RWPE1 (cell line): ENCODE results near the gene QRFP.

Experiments
- CTCF ChIA-PET: fragments of 350-600 bp; sonication (Branson Sonifier 250); formaldehyde crosslinking; extraction: SDS; loops from one replicate; lab custom pipeline; 2021; lab: Yijun Ruan, JAX
- POLR2A ChIA-PET: fragments of 400-600 bp; formaldehyde crosslinking; extraction: SDS; loops from one replicate; lab custom pipeline; 2020; ENCODE audit warnings: antibody characterized with exemption; ENCODE audit not compliant: low non-redundant PET; lab: Yijun Ruan, JAX
- DNase-seq: peaks from one replicate; pipeline ENCODE4 v3.0.0; 2012; ENCODE audit warnings: low spot score
- H3K27ac ChIP-seq: fragments of 450-650 bp; 2 replicates; pipeline ENCODE4 v1.5.1; 2017
- CTCF ChIP-seq: fragments of 450-650 bp; conservative IDR thresholded peaks from 2 replicates; pipeline ENCODE4 v1.5.1; 2017; ENCODE audit warnings: low read depth, mild to moderate bottlenecking

The QRFP gene

DNA sequence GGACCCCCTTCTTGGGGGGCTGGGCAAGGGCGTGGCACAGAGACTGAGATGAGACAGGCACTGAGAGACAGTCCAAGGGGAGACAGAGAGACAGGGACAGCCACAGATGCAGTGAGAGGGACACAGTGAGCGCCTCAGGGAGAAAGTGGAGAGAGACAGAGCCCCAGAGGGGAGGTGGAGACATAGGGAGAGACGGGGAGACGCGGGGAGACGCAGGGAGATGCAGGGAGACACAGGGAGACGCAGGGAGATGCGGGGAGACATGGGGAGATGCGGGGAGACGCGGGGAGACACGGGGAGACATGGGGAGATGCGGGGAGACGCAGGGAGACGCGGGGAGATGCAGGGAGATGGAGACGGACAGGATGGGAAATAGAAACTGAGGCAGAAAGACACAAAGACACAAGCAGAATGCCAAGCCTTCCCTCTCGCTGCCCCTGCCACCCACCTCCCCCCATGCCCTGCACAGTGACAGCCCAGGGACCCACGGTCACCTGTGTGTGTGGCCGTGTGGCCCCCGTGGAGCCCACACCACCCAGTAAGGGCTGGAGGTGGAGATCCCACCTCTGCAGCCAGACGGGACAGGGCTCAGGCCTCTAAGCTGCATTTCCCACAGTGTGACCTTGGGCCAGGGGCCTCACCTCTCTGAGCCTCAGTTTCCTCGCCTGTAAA, 33.7 kb upstream of the QRFP start:
- ChIA-PET POLR2A (no interaction called here), CTCF (interaction anchor here (0.5 to 1.5 kb wide), 5 partner anchors 34 to 251 kb away, joined by 3 to 5 read pairs (median 4); no protein-coding TSS in a partner anchor)
- DNase-seq = no peak
- H3K27ac ChIP-seq = no peak overlapping the region
- no peak for TF ChIP-seq CTCF

- no peak for DNase-seq
- ChIA-PET POLR2A (no interaction called here), CTCF (interaction anchor here (0.5 to 1.5 kb wide), 5 partner anchors 33 to 252 kb away, joined by 3 to 5 read pairs (median 4); no protein-coding TSS in a partner anchor)
- H3K27ac ChIP-seq = peak overlapping the region; percentile 90
- no peak for TF ChIP-seq CTCF
Observed at GRCh38 chr9:130929571-130930038, 33.0 kb upstream of the QRFP start.

DNA sequence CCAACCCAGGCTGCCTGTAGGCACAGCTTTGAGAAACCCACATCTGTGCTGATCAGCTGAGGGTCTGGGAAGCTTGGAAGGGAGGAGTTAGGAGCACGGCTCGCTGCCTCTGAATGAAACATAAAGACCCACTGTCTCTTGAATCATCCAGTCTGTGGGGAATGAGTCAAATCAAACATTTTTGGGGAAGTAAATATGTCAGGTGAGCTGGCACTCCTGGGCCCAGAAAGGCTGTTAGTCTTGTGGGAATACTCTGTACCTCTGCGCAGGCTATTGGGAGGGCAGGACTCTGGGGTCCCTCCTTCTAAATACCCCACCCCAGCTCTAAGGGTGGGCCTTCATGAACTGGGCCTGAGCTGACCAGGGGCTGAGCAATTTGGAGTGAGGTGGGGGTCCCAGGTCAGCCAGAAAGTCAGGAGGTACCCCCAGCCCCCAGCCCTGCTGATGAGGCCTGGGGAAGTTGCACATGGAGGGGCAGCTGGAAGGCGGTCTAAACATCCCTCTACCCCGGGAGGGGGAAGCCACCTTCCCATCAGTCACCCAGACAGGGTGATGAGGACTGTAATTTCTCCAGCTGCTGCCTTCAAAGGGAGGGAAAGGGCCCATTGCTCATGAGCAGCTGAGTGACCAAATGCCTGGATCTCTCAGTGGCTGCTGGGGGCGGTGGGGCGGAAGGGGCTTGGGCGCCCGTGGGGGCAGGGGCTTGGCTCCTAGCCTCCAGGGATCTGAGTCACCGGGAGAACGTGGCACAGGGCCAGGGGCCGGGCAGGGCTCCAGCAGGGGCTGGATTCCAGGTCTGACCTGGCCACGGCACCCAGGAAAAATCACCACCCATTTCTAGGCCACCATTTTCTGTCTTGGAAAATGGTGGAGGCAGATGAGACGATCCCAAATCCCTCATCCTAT, 31.6 kb upstream of the QRFP start:
- peak; percentile 96 for DNase-seq
- no peak for TF ChIP-seq CTCF
- H3K27ac ChIP-seq = peak overlapping the region; percentile 90
- ChIA-PET CTCF (interaction anchor here (0.7 to 1.7 kb wide), 7 partner anchors 11 to 118 kb away, joined by 3 to 4 read pairs (median 3); no protein-coding TSS in a partner anchor), POLR2A (interaction anchor here (0.8 kb wide), 1 partner anchor 15 kb away, joined by 3 read pairs; no protein-coding TSS in a partner anchor)

- DNase-seq = no peak
- peak overlapping the region; percentile 90 for H3K27ac ChIP-seq
- POLR2A ChIA-PET = interaction anchor here (0.8 kb wide), 1 partner anchor 14 kb away, joined by 3 read pairs; no protein-coding TSS in a partner anchor
- no peak for TF ChIP-seq CTCF
- CTCF ChIA-PET = interaction anchor here (0.7 to 1.7 kb wide), 4 partner anchors 8 to 57 kb away, joined by 3 read pairs; no protein-coding TSS in a partner anchor
Observed at GRCh38 chr9:130927338-130927737, 30.7 kb upstream of the QRFP start.

DNA sequence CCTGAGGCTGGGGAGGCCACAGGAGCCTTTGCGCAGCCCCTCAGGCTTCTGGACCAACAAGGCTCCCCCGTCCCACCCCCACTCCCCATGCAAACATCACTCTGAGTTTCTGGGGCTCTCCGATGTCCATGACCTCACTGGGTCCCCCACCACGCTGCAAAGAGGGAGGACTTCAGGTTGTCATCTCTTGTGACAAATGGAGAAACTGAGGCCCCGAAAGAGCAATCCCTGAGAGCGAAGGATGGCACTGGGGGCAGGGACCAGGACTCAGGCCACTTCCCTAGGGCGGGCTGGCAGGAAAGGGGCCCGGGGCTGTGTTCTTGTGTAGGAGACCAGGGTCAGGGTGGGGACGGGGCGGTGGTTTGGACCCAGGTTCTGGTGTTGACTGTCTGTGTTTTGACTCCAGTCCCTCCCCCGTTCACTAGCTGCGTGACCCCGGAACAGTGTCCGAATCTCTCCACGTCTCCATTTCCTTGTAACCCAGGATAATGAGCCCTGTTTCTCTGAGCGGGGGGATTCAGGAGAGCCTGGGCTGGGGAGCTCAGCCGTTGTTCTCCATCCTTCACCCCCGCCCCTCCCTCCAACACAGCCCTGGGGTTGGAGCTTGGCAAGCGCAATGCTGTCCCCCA, 28.6 kb upstream of the QRFP start:
- no peak for DNase-seq
- ChIA-PET CTCF (interaction anchor here (0.6 kb wide), 1 partner anchor 13 kb away, joined by 3 read pairs; no protein-coding TSS in a partner anchor), POLR2A (no interaction called here)
- TF ChIP-seq CTCF = no peak
- H3K27ac ChIP-seq = no peak overlapping the region

GRCh38 chr9:130924448-130924788, 27.8 kb upstream of the QRFP start:
- no peak for TF ChIP-seq CTCF
- DNase-seq = no peak
- ChIA-PET POLR2A (no interaction called here), CTCF (no interaction called here)
- no peak overlapping the region for H3K27ac ChIP-seq
